Kasumi-1 (cell line): ENCODE data around the gene MED22.
"Not testable (repeated sequence)": the region's sequence is repeated elsewhere in the genome, so short reads cannot be mapped to it uniquely, and the experiment has no call there.

ENCODE experiments used
- DNase-seq, 2 experiments: peaks; one replicate each; lab custom pipeline; 2025; lab: John Stamatoyannopoulos, UW

The MED22 gene

GRCh38 chr9:133306242-133307204 is 41.4 kb downstream of the MED22 start:
- DNase-seq: no peak

- no peak for DNase-seq
These were observed 42.2 kb downstream of the MED22 start for GRCh38 chr9:133305731-133306130.

GRCh38 chr9:133304477-133305377 is 43.2 kb downstream of the MED22 start:
- no peak for DNase-seq

GRCh38 chr9:133304158-133304470 is 43.8 kb downstream of the MED22 start:
- DNase-seq: no peak

- DNase-seq: no peak
These were observed 44.4 kb downstream of the MED22 start for GRCh38 chr9:133303266-133304157.

- no peak for DNase-seq
These were observed 46.4 kb downstream of the MED22 start for GRCh38 chr9:133301253-133302230.

- DNase-seq: not testable (repeated sequence)
These were observed 47.9 kb downstream of the MED22 start for GRCh38 chr9:133299996-133300395.

GRCh38 chr9:133294257-133294656 is 53.7 kb downstream of the MED22 start:
- no peak for DNase-seq

GRCh38 chr9:133290751-133291302 is 57.1 kb downstream of the MED22 start:
- no peak for DNase-seq
